SK-N-SH (cell line): Measurements from ENCODE around the gene PACSIN1.

Experiments used
- CTCF ChIP-seq: fragments of 200-600 bp; sonication (generic); IDR thresholded peaks from 2 replicates; pipeline ENCODE4 v1.6.1; 2017; ENCODE audit warnings: antibody characterized with exemption, mild to moderate bottlenecking, moderate library complexity
- EZH2phosphoT487 ChIP-seq: fragments of 200-600 bp; sonication (generic); IDR thresholded peaks from 2 replicates; pipeline ENCODE4 v1.6.1; 2017; ENCODE audit warnings: low read depth, mixed run types, mild to moderate bottlenecking, antibody characterized with exemption, moderate library complexity, borderline replicate concordance
- NFIC ChIP-seq: IDR thresholded peaks from 2 replicates; pipeline ENCODE4 v1.4.0; 2012; ENCODE audit warnings: borderline replicate concordance
- PBX3 ChIP-seq: IDR thresholded peaks from 2 replicates; pipeline ENCODE4; 2012
- POLR2AphosphoS5 ChIP-seq: IDR thresholded peaks from 2 replicates; pipeline ENCODE4 v1.6.1; 2012; ENCODE audit warnings: low read depth, low read length
- RAD21 ChIP-seq: IDR thresholded peaks from 2 replicates; pipeline ENCODE4 v1.6.1; 2012; ENCODE audit warnings: mild to moderate bottlenecking, low read length
- RFX5 ChIP-seq: IDR thresholded peaks from 2 replicates; pipeline ENCODE4 v1.6.1; 2012; ENCODE audit warnings: mild to moderate bottlenecking, improper control_type of control experiment, low read length
- TAF1 ChIP-seq: IDR thresholded peaks from 2 replicates; pipeline ENCODE4 v1.6.1; 2012; ENCODE audit warnings: low read depth, mild to moderate bottlenecking, low read length, moderate library complexity, borderline replicate concordance
- TF ChIP-seq, protein P1 (sequence below): IDR thresholded peaks from 2 replicates; pipeline ENCODE4 v1.4.0; 2012; ENCODE audit warnings: low read depth

DNA sequence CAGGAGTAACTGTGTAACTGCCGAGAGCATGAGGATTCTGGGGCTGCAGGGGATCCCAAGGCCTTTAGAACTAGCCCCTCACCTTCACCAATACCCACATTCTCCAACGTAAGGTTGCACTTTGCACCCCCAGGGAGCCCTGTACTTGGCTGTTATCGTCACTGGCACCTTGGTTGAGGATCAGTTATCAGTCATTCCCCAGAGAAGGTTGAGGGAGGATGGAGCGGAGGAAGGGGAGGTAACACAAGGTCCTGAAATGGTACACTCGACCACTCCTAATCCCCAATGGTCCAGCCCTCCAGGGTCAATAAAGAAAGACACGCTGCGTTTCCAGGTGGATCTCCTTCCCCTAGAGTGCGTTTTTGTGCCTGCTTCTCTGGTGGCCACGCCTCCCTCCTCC lies 91.4 kb downstream of the PACSIN1 start:
- TF ChIP-seq CTCF (no peak), NFIC (no peak), EZH2phosphoT487 (no peak), RFX5 (no peak), POLR2AphosphoS5 (no peak), TAF1 (no peak), PBX3 (no peak), RAD21 (no peak)
- TF ChIP-seq, protein P1, sequence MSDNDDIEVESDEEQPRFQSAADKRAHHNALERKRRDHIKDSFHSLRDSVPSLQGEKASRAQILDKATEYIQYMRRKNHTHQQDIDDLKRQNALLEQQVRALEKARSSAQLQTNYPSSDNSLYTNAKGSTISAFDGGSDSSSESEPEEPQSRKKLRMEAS = no peak
